ENCODE measurements around the gene BRF1. TPM values are rescaled to one million over a fixed set of nuclear protein-coding genes. Genes with fewer than 3 reads are reported as not detected.

BRF1 gene
- total and polyA plus RNA-seq, 2 experiments from 2014 or later: 23.6 to 35.9 TPM

GRCh38 chr14:105272623-105273022 is 28.2 kb downstream of the BRF1 start:
- Histone ChIP-seq H3K4me1 (ENCODE audit: insufficient read depth) (peaks cover 6% of the 10 kb centered on the region), H3K36me3 (replicated peaks; ENCODE audit: insufficient read depth, low read depth) (no peaks in the 10 kb centered on the region), H4K20me1 (ENCODE audit: insufficient read depth, poor library complexity, severe bottlenecking) (no peaks in the 10 kb centered on the region), H3K9me2 (replicated peaks; ENCODE audit: insufficient read depth) (no peaks in the 10 kb centered on the region), H3K4me2 (no peak overlapping the region), H3K4me3 (no peak overlapping the region), H3K27ac (no peak overlapping the region), H3K9me3 (ENCODE audit: low read depth) (no peaks in the 10 kb centered on the region), H3K27me3 (no peaks in the 10 kb centered on the region), H3K79me2 (peaks cover 29% of the 10 kb centered on the region), H2AFZ (no peak overlapping the region)
- no peak for DNase-seq (ENCODE audit: low spot score)
- 89% methylated on average over 15 of the region's 15 CpGs for WGBS (ENCODE audit: low lambda C conversion rate, missing lambda C conversion rate)
- TF ChIP-seq EZH2phosphoT487 (IDR thresholded peaks at IDR 0.05; ENCODE audit: low read depth, severe bottlenecking, unreplicated experiment) (no peak), EZH2 (IDR thresholded peaks at IDR 0.05; ENCODE audit: borderline replicate concordance) (no peak), CTCF (IDR thresholded peaks at IDR 0.05; ENCODE audit: poor library complexity) (no peak)

DNA sequence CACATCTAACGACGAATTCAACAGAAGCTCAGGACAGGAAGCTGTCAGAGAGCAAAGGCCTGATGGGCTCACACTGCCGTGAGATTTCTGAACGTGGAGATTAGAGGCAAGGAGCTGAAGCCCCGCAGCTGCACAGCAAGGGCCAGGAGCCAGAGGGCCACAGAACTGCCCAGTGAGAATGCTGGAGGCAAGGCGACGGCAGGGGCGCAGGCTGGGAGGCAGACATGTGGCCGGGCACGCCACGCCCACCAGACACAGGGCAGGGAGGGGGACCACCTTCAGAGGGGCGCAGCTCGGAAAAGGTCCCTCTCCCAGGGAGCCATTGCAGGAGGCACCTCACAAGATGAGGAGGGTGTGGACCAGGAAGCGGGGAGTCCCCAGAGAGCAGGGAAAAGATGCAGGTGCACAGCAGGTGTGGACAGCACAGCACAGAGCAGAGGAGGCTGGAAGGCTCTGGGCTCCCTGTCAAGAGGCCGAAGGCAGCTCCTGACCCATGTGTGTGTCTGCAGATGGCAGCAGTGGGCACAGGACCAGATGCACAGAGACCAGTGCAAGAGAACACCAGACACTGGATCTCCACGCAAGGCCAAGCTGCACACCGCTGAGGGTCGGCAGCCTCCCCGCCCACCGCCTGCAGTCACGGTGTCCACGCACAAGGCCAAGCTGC is 29.4 kb downstream of the BRF1 start:
- Histone ChIP-seq H3K36me3 (replicated peaks; ENCODE audit: insufficient read depth, low read depth) (no peaks in the 10 kb centered on the region), H3K9me2 (replicated peaks; ENCODE audit: insufficient read depth) (no peaks in the 10 kb centered on the region), H3K4me3 (no peak overlapping the region), H3K4me1 (ENCODE audit: insufficient read depth) (peaks cover 6% of the 10 kb centered on the region), H3K4me2 (no peak overlapping the region), H3K79me2 (peaks cover 27% of the 10 kb centered on the region), H2AFZ (no peak overlapping the region), H3K27ac (no peak overlapping the region), H3K9me3 (ENCODE audit: low read depth) (no peaks in the 10 kb centered on the region), H3K27me3 (no peaks in the 10 kb centered on the region), H4K20me1 (ENCODE audit: insufficient read depth, poor library complexity, severe bottlenecking) (no peaks in the 10 kb centered on the region)
- TF ChIP-seq EZH2phosphoT487 (IDR thresholded peaks at IDR 0.05; ENCODE audit: low read depth, severe bottlenecking, unreplicated experiment): no peak
- TF ChIP-seq CTCF (IDR thresholded peaks at IDR 0.05; ENCODE audit: poor library complexity): no peak
- no peak for TF ChIP-seq EZH2 (IDR thresholded peaks at IDR 0.05; ENCODE audit: borderline replicate concordance)
- DNase-seq (ENCODE audit: low spot score): no peak
- WGBS (ENCODE audit: low lambda C conversion rate, missing lambda C conversion rate): 87% methylated on average over 15 of the region's 22 CpGs

DNA sequence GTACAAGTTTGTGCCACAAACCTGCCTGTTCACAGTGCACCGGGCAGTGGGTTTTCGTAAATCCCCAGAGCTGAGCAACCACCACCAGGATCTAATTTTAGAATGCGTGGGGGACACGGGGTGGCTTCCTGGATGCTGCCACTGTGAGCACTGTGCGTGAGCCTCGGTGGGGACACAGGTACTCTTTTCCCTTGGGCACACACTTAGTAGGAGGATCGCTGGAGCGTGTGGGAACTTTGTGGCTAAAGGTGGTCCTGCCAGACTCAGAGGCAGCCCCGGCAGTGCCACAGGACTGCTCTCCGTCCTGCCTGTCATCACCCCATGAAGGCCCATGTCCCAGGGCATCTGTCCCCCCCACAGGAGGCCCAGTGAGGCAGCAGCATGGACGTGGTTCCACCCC is 31.4 kb downstream of the BRF1 start:
- H4K20me1 ChIP-seq (ENCODE audit: insufficient read depth, poor library complexity, severe bottlenecking): no peaks in the 10 kb centered on the region
- H3K27ac ChIP-seq: no peak overlapping the region
- H2AFZ ChIP-seq: no peak overlapping the region
- 94% methylated on average over 11 of the region's 11 CpGs for WGBS (ENCODE audit: low lambda C conversion rate, missing lambda C conversion rate)
- H3K4me1 ChIP-seq (ENCODE audit: insufficient read depth): no peaks in the 10 kb centered on the region
- no peaks in the 10 kb centered on the region for H3K9me3 ChIP-seq (ENCODE audit: low read depth)
- H3K9me2 ChIP-seq (replicated peaks; ENCODE audit: insufficient read depth): no peaks in the 10 kb centered on the region
- H3K79me2 ChIP-seq: peaks cover 18% of the 10 kb centered on the region
- no peak overlapping the region for H3K4me2 ChIP-seq
- TF ChIP-seq EZH2 (IDR thresholded peaks at IDR 0.05; ENCODE audit: borderline replicate concordance) (no peak), EZH2phosphoT487 (IDR thresholded peaks at IDR 0.05; ENCODE audit: low read depth, severe bottlenecking, unreplicated experiment) (no peak), CTCF (IDR thresholded peaks at IDR 0.05; ENCODE audit: poor library complexity) (no peak)
- no peak for DNase-seq (ENCODE audit: low spot score)
- no peaks in the 10 kb centered on the region for H3K27me3 ChIP-seq
- no peaks in the 10 kb centered on the region for H3K36me3 ChIP-seq (replicated peaks; ENCODE audit: insufficient read depth, low read depth)
- no peak overlapping the region for H3K4me3 ChIP-seq

All from hepatocyte (in vitro differentiated cells).